Vagina (tissue), 2 donors: ENCODE results near the gene NINL. TPM values are rescaled to one million over a fixed set of nuclear protein-coding genes. Genes with fewer than 3 reads are reported as not detected.

Source experiments
- DNase-seq, 2 donors: peaks; one replicate each; pipeline ENCODE4 v3.0.0-alpha.2; 2017; ENCODE audit errors: extremely low spot score in 2 of 2
- H3K27ac ChIP-seq: fragments of 200-600 bp; sonication (generic); one replicate; pipeline ENCODE4 v1.5.1; 2019
- H3K27me3 ChIP-seq: fragments of 200-600 bp; sonication (generic); one replicate; pipeline ENCODE4 v1.5.1; 2019
- H3K36me3 ChIP-seq, 2 donors: fragments of 200-600 bp; sonication (generic); one replicate each; pipeline ENCODE4 v1.5.1; 2017 to 2019
- H3K4me1 ChIP-seq: fragments of 200-600 bp; sonication (generic); one replicate; pipeline ENCODE4 v1.5.1; 2019
- H3K4me3 ChIP-seq, 2 donors: fragments of 200-600 bp; sonication (generic); 1 replicate in 1 of 2; 2 replicates in 1 of 2; pipeline ENCODE4 v1.5.1; 2016 to 2019
- H3K9me3 ChIP-seq: fragments of 200-600 bp; sonication (generic); one replicate; pipeline ENCODE4 v1.5.1; 2019
- POLR2A ChIP-seq, 2 donors: fragments of 450-650 bp; IDR thresholded peaks; one replicate each; pipeline ENCODE4 v1.6.1; 2017; ENCODE audit warnings: antibody characterized with exemption in 2 of 2, mild to moderate bottlenecking in 2 of 2, moderate library complexity in 2 of 2
- POLR2AphosphoS5 ChIP-seq, 2 donors: sonication (generic); formaldehyde crosslinking; IDR thresholded peaks; one replicate each; pipeline ENCODE4 v1.9.0; 2017; ENCODE audit warnings: antibody characterized with exemption in 2 of 2, mild to moderate bottlenecking in 2 of 2, low read depth in 1 of 2; ENCODE audit not compliant: insufficient read depth in 1 of 2
- intact Hi-C: fragments of 100-400 bp; cut with DNase I; formaldehyde crosslinking; loops from one replicate; pipeline ENCODE4 v1.15.1; 2023
- total RNA-seq: library from RNA; depleted of rRNA; stranded (reverse); fragments of >200 nt; gene quantifications from one replicate; pipeline ENCODE4 v1.2.3, GENCODE V29; 2016
- TF ChIP-seq, protein P1 (sequence below), 3 experiments: fragments of 450-650 bp in 2 of 3; fragments of 200-600 bp in 1 of 3; sonication (generic) in 1 of 3; IDR thresholded peaks; one replicate each; pipeline ENCODE4 v1.5.1; 2017 to 2019; ENCODE audit warnings: antibody characterized with exemption in 3 of 3, mild to moderate bottlenecking in 2 of 3, moderate library complexity in 2 of 3

The NINL gene
- total RNA-seq, 1 donor from 2014 or later = 11.5 TPM

DNA sequence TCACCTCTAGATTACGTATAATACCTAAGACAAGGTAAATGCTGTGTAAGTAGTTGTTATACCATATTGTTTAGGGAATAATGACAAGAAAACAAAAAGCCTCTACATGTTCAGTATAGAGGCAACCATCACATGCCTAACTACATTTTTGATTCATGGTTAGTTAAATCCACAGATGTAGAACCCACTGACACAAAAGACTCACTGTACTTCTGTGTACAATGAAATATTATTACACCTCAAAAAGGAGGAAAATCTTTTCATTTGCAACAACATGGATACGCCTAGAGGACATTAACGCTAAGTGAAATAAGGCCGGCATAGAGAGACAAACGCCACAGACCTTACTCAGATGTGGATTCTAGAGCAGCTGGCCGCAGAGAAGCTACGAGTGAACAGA, 50.5 kb downstream of the NINL start:
- Histone ChIP-seq H3K27ac (no peak overlapping the region), H3K36me3 (no peaks in the 10 kb centered on the region), H3K4me1 (peaks cover 7% of the 10 kb centered on the region), H3K9me3 (no peaks in the 10 kb centered on the region), H3K4me3 (no peak overlapping the region), H3K27me3 (no peaks in the 10 kb centered on the region)
- DNase-seq = no peak
- TF ChIP-seq, protein P1, sequence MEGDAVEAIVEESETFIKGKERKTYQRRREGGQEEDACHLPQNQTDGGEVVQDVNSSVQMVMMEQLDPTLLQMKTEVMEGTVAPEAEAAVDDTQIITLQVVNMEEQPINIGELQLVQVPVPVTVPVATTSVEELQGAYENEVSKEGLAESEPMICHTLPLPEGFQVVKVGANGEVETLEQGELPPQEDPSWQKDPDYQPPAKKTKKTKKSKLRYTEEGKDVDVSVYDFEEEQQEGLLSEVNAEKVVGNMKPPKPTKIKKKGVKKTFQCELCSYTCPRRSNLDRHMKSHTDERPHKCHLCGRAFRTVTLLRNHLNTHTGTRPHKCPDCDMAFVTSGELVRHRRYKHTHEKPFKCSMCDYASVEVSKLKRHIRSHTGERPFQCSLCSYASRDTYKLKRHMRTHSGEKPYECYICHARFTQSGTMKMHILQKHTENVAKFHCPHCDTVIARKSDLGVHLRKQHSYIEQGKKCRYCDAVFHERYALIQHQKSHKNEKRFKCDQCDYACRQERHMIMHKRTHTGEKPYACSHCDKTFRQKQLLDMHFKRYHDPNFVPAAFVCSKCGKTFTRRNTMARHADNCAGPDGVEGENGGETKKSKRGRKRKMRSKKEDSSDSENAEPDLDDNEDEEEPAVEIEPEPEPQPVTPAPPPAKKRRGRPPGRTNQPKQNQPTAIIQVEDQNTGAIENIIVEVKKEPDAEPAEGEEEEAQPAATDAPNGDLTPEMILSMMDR (IDR thresholded peaks at IDR 0.05) = no peak
- TF ChIP-seq POLR2AphosphoS5 (IDR thresholded peaks at IDR 0.05; ENCODE audit: insufficient read depth in 1 of 2, low read depth in 1 of 2) (no peak), POLR2A (IDR thresholded peaks at IDR 0.05) (no peak)
- intact Hi-C loops = no loop called here

DNA sequence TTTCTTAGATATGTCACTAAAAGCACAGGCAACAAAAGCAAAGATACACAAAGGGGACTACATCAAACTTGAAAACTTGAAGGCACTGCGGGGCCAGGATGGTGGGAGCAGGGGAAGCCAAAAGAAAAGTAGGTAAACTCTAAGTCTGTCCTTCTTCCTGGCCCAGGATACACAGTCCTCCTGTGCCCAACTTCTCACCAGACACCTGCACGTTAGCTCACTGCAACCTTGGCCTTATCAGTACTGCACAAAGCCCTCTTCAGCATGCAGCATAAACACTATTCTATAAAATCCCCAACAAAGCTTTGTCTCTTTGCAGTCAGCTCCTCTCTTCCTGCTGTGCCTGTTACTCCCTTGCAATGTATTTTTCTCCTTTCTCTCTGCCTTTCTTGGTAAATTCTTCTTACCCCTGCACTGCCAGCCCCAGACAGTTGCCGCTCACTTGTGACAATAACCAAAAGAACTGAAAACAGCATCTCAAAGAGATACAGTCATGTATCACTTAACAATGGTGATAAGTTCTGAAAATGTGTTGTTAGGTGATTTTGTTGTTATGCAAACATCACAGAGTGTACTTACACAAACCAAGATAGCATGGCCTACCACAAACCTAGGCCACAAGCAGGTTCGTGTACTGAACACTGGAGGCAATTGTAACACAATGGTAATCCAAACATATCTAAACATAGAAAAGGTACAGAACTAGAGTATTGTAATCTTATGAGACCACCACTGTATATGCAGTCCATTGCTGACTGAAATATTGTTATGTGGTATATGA, 51.2 kb downstream of the NINL start:
- DNase-seq = no peak
- Histone ChIP-seq H3K4me3 (no peak overlapping the region), H3K27me3 (no peaks in the 10 kb centered on the region), H3K9me3 (no peaks in the 10 kb centered on the region), H3K27ac (no peak overlapping the region), H3K4me1 (no peaks in the 10 kb centered on the region), H3K36me3 (no peaks in the 10 kb centered on the region)
- TF ChIP-seq POLR2A (IDR thresholded peaks at IDR 0.05) = no peak
- TF ChIP-seq, protein P1 (IDR thresholded peaks at IDR 0.05) = no peak
- no peak for TF ChIP-seq POLR2AphosphoS5 (IDR thresholded peaks at IDR 0.05; ENCODE audit: insufficient read depth in 1 of 2, low read depth in 1 of 2)
- intact Hi-C loops = no loop called here

DNA sequence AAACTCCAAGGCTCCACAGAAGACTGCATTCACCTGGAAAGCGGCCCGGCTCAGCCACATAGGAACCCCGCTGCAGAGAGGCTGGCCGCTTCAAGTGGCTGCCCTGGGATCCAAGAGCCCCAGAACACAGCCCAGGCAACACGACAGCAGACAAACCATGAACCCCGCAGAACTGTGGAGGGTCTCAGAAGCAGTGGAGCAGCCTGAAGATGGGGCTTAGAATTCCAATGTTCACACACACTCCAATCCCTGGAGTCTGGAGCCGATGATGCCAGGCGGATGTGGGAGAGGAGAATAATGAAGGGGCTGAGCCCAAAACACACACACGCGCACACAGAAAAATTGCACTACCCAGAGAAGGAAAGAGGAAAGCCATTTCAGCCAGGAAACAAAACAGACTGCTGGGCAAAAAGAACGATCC, 52.4 kb downstream of the NINL start:
- H3K27me3 ChIP-seq = no peaks in the 10 kb centered on the region
- no peaks in the 10 kb centered on the region for H3K36me3 ChIP-seq
- intact Hi-C loops = no loop called here
- no peak overlapping the region for H3K4me3 ChIP-seq
- H3K9me3 ChIP-seq = no peaks in the 10 kb centered on the region
- H3K27ac ChIP-seq = no peak overlapping the region
- TF ChIP-seq, protein P1 (IDR thresholded peaks at IDR 0.05) = no peak
- no peak for TF ChIP-seq POLR2A (IDR thresholded peaks at IDR 0.05)
- TF ChIP-seq POLR2AphosphoS5 (IDR thresholded peaks at IDR 0.05; ENCODE audit: insufficient read depth in 1 of 2, low read depth in 1 of 2) = no peak
- DNase-seq = no peak
- H3K4me1 ChIP-seq = no peaks in the 10 kb centered on the region

DNA sequence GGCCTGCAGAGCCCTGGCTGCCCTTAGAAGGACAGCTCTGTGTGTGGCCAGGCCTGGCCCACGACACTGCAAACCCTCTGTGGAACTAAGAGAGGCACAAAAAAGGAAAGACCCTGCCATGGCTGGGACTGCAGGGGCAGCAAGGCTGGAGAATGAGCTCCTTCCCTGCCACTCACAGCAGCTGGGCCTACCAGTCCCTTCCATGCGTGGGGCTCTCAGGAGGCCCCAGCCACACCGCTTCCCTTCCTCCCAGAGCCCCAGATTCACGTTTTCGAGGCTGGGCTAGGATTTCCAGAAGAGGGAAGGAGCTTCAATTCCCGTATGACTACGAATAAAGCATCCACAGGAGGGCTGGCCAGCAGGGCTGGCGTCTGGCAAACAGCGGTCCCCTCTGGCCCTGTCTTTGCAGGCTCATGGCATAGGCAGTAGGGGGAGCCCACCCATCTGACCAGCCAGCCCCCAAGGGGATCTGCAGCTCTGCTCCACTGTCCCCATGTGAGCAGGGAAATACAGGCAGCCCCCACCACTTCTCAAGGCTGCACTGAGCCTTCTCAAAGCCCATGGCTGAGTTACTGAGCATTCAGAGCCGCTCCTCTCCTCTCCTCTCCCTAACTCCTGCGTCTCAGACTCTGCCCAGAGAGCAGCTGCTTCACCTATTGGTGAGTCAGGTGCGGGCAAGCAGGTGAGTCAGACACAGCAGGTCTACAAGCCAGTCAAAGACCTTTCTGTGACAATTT, 53.1 kb downstream of the NINL start:
- no peaks in the 10 kb centered on the region for H3K4me1 ChIP-seq
- no peak overlapping the region for H3K27ac ChIP-seq
- intact Hi-C loops = no loop called here
- H3K9me3 ChIP-seq = no peaks in the 10 kb centered on the region
- no peak overlapping the region for H3K4me3 ChIP-seq
- H3K27me3 ChIP-seq = no peaks in the 10 kb centered on the region
- H3K36me3 ChIP-seq = no peaks in the 10 kb centered on the region
- TF ChIP-seq POLR2AphosphoS5 (IDR thresholded peaks at IDR 0.05; ENCODE audit: insufficient read depth in 1 of 2, low read depth in 1 of 2) (no peak), POLR2A (IDR thresholded peaks at IDR 0.05) (no peak)
- TF ChIP-seq, protein P1 (IDR thresholded peaks at IDR 0.05) = no peak
- DNase-seq = no peak
